Mammary epithelial cell (primary cell): ENCODE results near the gene CFI.

Experiments
- CTCF ChIP-seq, 2 donors: IDR thresholded peaks in 1 of 2; conservative IDR thresholded peaks in 1 of 2; 2 replicates each; pipeline ENCODE4 v1.5.1; 2011 to 2012; ENCODE audit warnings: inconsistent platforms in 2 of 2, low read length in 2 of 2, mild to moderate bottlenecking in 2 of 2, control low read depth in 1 of 2, low read depth in 1 of 2; ENCODE audit not compliant: insufficient read depth in 1 of 2; ENCODE audit errors: extremely low read depth in 1 of 2
- EZH2 ChIP-seq: IDR thresholded peaks from 2 replicates; pipeline ENCODE4 v1.6.1; 2012; ENCODE audit warnings: low read length, inconsistent platforms, borderline replicate concordance

GRCh38 chr4:109803924-109804571, 2.2 kb upstream of the CFI start:
- TF ChIP-seq CTCF (conservative IDR thresholded peaks at IDR 0.05 in 1 of 2, IDR thresholded peaks at IDR 0.05 in 1 of 2; ENCODE audit: extremely low read depth in 1 of 2, insufficient read depth in 1 of 2, low read depth in 1 of 2, low read length in 2 of 2): peak; percentile 49 to 57
- no peak for TF ChIP-seq EZH2
